Panc1 (cell line): Measurements from ENCODE around the gene ALPK3. TPM values are rescaled to one million over a fixed set of nuclear protein-coding genes. Genes with fewer than 3 reads are reported as not detected.

ENCODE experiments used
- ATAC-seq: fragments of 200-7000 bp; cut with Tn5 transposase; 2 replicates; pipeline ENCODE4 v1.9.1; 2020; ENCODE audit warnings: mild to moderate bottlenecking, moderate library complexity
- BruUV-seq: library from RNA; stranded (reverse); fragments of 400-500 nt; replicated peaks from 2 replicates; lab custom pipeline; 2021; lab: Mats Ljungman, UMichigan
- CTCF ChIA-PET: fragments of 300-600 bp; sonication (Branson Sonifier 250); formaldehyde crosslinking; loops from one replicate; lab custom pipeline; 2022; ENCODE audit warnings: antibody characterized with exemption; lab: Charles Lee
- POLR2A ChIA-PET: fragments of 300-600 bp; sonication (Branson Sonifier 250); formaldehyde crosslinking; loops from one replicate; lab custom pipeline; 2022; ENCODE audit warnings: antibody characterized with exemption; lab: Charles Lee
- DNase-seq: peaks from one replicate; pipeline ENCODE4 v3.0.0-alpha.2; 2010; ENCODE audit warnings: low read depth, low spot score
- H3K27ac ChIP-seq: 2 replicates; pipeline ENCODE4 v1.5.1; 2011; ENCODE audit warnings: mild to moderate bottlenecking, low read length, inconsistent platforms
- H3K27me3 ChIP-seq: fragments of 200-500 bp; sonication (Bioruptor generic); 2 replicates; pipeline ENCODE4 v1.6.0; 2014; ENCODE audit warnings: low read length, inconsistent platforms; ENCODE audit not compliant: control insufficient read depth, insufficient read depth
- H3K36me3 ChIP-seq: fragments of 200-500 bp; sonication (Bioruptor generic); 2 replicates; pipeline ENCODE4 v1.5.1; 2014; ENCODE audit warnings: inconsistent platforms, mild to moderate bottlenecking, low read length, moderate library complexity; ENCODE audit not compliant: control insufficient read depth, insufficient read depth
- H3K4me1 ChIP-seq: 2 replicates; pipeline ENCODE4 v1.5.1; 2011; ENCODE audit warnings: inconsistent platforms, mild to moderate bottlenecking, low read length, moderate library complexity; ENCODE audit not compliant: control insufficient read depth, insufficient read depth
- H3K4me3 ChIP-seq, 2 experiments: 2 replicates each; pipeline ENCODE4 v1.5.1; 2011 to 2012; ENCODE audit warnings: low read depth in 2 of 2, low read length in 2 of 2, mild to moderate bottlenecking in 2 of 2, inconsistent platforms in 1 of 2, moderate library complexity in 1 of 2
- H3K9me3 ChIP-seq: fragments of 200-500 bp; sonication (Bioruptor generic); 2 replicates; pipeline ENCODE4 v1.5.1; 2014; ENCODE audit warnings: low read depth, mild to moderate bottlenecking, inconsistent platforms, low read length, moderate library complexity; ENCODE audit not compliant: control insufficient read depth, insufficient read depth
- POLR2AphosphoS5 ChIP-seq: IDR thresholded peaks from 2 replicates; pipeline ENCODE4 v1.6.1; 2012; ENCODE audit warnings: mild to moderate bottlenecking, low read depth, low read length, moderate library complexity
- SIN3A ChIP-seq: IDR thresholded peaks from 2 replicates; pipeline ENCODE4 v1.6.1; 2012; ENCODE audit warnings: low read depth, mild to moderate bottlenecking, low read length, moderate library complexity, borderline replicate concordance; ENCODE audit not compliant: insufficient read depth
- TCF7L2 ChIP-seq: IDR thresholded peaks from 2 replicates; pipeline ENCODE4 v1.6.1; 2011; ENCODE audit warnings: mild to moderate bottlenecking, low read depth, low read length, inconsistent platforms
- in situ Hi-C: cut with HindIII; loops from 2 replicates; pipeline ENCODE4 v1.10.0; 2016; ENCODE audit warnings: low sequenced_read_pairs, low pct_unique_long_range_greater_than_20kb
- intact Hi-C: fragments of 100-400 bp; cut with micrococcal nuclease; formaldehyde crosslinking; loops from one replicate; pipeline ENCODE4 v1.10.0; 2022; ENCODE audit not compliant: unreplicated experiment
- total RNA-seq: library from RNA; stranded (reverse); gene quantifications from one replicate; pipeline ENCODE4 v1.2.1, GENCODE V29; 2021; ENCODE audit not compliant: unreplicated experiment
- TF ChIP-seq, protein P1 (sequence below): fragments of 450-650 bp; IDR thresholded peaks from 2 replicates; pipeline ENCODE4 v1.5.1; 2017; ENCODE audit warnings: mild to moderate bottlenecking
- TF ChIP-seq, protein P2 (sequence below), 2 experiments: IDR thresholded peaks; 2 replicates each; pipeline ENCODE4 v1.6.1; 2011 to 2012; ENCODE audit warnings: low read depth in 2 of 2, control low read depth in 1 of 2, low read length in 1 of 2, mild to moderate bottlenecking in 1 of 2, moderate library complexity in 1 of 2; ENCODE audit not compliant: insufficient read depth in 1 of 2

Gene ALPK3
- total RNA-seq, 1 experiment from 2014 or later: 1.0 TPM

DNA sequence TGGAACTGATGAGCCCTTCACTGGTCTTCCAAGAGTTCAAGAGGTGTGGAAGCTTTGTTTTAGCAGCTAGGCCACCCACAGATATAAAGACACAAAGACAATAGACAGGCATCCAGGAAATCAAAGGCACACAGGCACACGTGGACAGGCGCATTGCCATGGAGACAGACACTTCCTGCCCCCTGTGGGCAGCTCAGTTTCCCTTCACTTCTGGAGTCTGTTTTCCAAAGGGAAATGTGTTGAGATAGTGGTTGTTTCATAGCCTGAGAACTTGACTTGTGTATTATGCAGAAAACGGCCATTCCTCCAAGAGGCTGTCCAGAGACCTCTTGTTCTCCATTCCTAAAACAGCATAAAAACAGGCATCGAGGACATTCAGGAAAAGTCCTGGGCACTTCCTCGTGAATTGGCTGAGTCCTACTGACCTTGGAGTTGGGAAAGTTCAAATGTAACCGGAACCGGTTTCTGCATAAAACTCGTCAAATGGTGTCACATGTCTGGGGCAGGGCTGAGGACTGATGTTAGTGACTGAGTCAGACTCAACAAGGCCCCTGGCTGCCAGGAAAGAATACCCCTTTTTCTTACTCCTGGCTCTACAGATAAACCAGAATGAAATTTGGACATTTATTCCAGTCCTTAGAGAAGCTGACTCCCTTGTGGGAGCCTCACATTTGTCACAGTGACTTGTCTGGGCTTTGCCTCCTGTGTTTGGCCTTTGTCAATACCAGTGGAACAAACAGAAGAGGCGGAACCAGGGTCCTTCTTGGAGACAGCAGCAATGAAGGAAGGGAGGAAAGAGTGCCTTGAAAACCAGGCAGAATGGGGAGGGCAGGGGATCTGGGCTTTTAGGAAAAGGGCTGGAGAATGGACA, 1.3 kb downstream of the ALPK3 start:
- Histone ChIP-seq H3K4me1 (no peaks in the 10 kb centered on the region), H3K9me3 (no peaks in the 10 kb centered on the region), H3K36me3 (no peaks in the 10 kb centered on the region), H3K27me3 (no peaks in the 10 kb centered on the region), H3K4me3 (no peak overlapping the region), H3K27ac (no peak overlapping the region)
- in situ Hi-C loops: no loop called here
- TF ChIP-seq, protein P1, sequence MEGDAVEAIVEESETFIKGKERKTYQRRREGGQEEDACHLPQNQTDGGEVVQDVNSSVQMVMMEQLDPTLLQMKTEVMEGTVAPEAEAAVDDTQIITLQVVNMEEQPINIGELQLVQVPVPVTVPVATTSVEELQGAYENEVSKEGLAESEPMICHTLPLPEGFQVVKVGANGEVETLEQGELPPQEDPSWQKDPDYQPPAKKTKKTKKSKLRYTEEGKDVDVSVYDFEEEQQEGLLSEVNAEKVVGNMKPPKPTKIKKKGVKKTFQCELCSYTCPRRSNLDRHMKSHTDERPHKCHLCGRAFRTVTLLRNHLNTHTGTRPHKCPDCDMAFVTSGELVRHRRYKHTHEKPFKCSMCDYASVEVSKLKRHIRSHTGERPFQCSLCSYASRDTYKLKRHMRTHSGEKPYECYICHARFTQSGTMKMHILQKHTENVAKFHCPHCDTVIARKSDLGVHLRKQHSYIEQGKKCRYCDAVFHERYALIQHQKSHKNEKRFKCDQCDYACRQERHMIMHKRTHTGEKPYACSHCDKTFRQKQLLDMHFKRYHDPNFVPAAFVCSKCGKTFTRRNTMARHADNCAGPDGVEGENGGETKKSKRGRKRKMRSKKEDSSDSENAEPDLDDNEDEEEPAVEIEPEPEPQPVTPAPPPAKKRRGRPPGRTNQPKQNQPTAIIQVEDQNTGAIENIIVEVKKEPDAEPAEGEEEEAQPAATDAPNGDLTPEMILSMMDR: no peak
- TF ChIP-seq POLR2AphosphoS5 (no peak), TCF7L2 (no peak), SIN3A (no peak)
- TF ChIP-seq, protein P2, sequence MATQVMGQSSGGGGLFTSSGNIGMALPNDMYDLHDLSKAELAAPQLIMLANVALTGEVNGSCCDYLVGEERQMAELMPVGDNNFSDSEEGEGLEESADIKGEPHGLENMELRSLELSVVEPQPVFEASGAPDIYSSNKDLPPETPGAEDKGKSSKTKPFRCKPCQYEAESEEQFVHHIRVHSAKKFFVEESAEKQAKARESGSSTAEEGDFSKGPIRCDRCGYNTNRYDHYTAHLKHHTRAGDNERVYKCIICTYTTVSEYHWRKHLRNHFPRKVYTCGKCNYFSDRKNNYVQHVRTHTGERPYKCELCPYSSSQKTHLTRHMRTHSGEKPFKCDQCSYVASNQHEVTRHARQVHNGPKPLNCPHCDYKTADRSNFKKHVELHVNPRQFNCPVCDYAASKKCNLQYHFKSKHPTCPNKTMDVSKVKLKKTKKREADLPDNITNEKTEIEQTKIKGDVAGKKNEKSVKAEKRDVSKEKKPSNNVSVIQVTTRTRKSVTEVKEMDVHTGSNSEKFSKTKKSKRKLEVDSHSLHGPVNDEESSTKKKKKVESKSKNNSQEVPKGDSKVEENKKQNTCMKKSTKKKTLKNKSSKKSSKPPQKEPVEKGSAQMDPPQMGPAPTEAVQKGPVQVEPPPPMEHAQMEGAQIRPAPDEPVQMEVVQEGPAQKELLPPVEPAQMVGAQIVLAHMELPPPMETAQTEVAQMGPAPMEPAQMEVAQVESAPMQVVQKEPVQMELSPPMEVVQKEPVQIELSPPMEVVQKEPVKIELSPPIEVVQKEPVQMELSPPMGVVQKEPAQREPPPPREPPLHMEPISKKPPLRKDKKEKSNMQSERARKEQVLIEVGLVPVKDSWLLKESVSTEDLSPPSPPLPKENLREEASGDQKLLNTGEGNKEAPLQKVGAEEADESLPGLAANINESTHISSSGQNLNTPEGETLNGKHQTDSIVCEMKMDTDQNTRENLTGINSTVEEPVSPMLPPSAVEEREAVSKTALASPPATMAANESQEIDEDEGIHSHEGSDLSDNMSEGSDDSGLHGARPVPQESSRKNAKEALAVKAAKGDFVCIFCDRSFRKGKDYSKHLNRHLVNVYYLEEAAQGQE (IDR thresholded peaks at IDR 0.05; ENCODE audit: insufficient read depth in 1 of 2, low read depth in 2 of 2, low read length in 1 of 2): no peak
- POLR2A ChIA-PET: interaction anchor here (0.6 kb wide), 1 partner anchor 21 kb away, joined by 3 read pairs; no protein-coding TSS in a partner anchor
- ATAC-seq: no peak
- BruUV-seq: no TSS peak
- no peak for DNase-seq
- intact Hi-C loops: no loop called here
- CTCF ChIA-PET: no interaction called here

DNA sequence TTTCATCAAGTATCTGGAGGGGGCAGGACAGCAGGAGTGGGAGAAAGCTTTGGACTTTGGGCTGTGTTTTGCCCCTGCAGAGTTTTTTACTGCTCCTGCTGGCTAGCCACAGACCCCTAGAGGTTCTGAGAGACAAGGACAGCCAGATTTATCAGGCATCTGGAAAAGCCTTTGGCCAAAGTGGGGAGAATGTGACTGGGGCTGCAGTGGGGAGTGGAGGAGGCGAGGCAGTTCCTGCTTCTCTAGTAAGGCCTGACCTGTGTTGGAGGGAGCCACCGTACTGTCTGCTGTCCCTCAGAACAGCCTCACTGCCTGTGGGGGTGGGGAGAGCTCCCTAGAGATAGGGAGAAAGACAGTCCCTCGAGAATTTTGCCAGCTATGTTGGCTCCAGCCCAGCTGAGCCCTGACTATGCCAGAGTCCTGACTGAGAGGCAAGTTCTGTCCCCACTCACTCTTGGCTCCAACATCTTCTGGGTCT, 2.2 kb downstream of the ALPK3 start:
- H3K27ac ChIP-seq: no peak overlapping the region
- no peaks in the 10 kb centered on the region for H3K36me3 ChIP-seq
- no TSS peak for BruUV-seq
- no peaks in the 10 kb centered on the region for H3K4me1 ChIP-seq
- DNase-seq (no peak), ATAC-seq (peak; percentile 31; the same call in 1 of the 2 replicates)
- intact Hi-C loops (no loop called here), in situ Hi-C loops (no loop called here)
- ChIA-PET CTCF (no interaction called here), POLR2A (interaction anchor here (0.6 kb wide), 1 partner anchor 20 kb away, joined by 3 read pairs; no protein-coding TSS in a partner anchor)
- no peak for TF ChIP-seq TCF7L2
- TF ChIP-seq SIN3A: no peak
- TF ChIP-seq, protein P1: no peak
- TF ChIP-seq POLR2AphosphoS5: no peak
- TF ChIP-seq, protein P2 (IDR thresholded peaks at IDR 0.05; ENCODE audit: insufficient read depth in 1 of 2, low read depth in 2 of 2, low read length in 1 of 2): no peak
- H3K4me3 ChIP-seq: no peak overlapping the region
- no peaks in the 10 kb centered on the region for H3K27me3 ChIP-seq
- H3K9me3 ChIP-seq: no peaks in the 10 kb centered on the region
